ENCODE measurements around the gene ZIC1.

DNA sequence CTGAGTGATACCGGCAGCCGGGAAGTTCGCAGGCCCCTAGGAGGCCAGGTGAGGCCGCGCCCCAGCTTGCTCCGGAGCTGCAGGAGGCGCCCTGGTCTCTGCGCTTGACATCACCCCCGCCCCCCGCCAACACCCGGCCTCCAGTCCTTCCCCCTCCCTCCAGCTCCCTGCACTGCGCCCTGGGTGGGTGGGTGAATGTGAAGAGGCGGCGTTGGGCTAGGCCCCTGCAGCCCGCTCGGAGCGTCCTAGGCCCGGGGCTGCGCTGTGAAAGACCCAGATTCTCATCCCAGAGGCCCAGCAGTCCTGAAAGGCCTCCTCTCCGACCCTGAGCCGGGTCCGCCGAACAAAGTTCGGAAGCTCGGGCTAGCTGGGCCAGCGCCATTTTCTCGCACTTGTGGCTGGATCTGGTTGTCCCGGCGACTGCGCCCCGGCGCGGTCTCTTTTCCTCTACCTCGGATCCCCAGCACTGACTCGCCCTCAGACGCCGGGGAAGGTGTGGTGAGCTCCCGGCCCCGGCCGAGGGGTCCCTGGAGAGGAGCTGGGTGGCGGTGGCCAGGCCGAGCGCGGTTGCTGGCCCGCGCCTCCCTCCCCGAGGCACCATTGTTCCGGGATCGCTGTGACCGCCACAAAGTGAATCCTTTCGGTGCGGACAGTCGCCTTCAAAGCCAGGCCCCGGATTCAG, 15.8 kb upstream of the ZIC1 start:
- TF ChIP-seq, protein P1, sequence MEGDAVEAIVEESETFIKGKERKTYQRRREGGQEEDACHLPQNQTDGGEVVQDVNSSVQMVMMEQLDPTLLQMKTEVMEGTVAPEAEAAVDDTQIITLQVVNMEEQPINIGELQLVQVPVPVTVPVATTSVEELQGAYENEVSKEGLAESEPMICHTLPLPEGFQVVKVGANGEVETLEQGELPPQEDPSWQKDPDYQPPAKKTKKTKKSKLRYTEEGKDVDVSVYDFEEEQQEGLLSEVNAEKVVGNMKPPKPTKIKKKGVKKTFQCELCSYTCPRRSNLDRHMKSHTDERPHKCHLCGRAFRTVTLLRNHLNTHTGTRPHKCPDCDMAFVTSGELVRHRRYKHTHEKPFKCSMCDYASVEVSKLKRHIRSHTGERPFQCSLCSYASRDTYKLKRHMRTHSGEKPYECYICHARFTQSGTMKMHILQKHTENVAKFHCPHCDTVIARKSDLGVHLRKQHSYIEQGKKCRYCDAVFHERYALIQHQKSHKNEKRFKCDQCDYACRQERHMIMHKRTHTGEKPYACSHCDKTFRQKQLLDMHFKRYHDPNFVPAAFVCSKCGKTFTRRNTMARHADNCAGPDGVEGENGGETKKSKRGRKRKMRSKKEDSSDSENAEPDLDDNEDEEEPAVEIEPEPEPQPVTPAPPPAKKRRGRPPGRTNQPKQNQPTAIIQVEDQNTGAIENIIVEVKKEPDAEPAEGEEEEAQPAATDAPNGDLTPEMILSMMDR (IDR thresholded peaks at IDR 0.05): no peak
- no peak for TF ChIP-seq POLR2AphosphoS5 (IDR thresholded peaks at IDR 0.05)
